ELF-1 (cell line): ENCODE data around the gene IFI44L.

Experiments used
- DNase-seq: peaks from one replicate; pipeline ENCODE4 v3.0.0-alpha.2; 2016; ENCODE audit warnings: low read depth, low spot score

The IFI44L gene

DNA sequence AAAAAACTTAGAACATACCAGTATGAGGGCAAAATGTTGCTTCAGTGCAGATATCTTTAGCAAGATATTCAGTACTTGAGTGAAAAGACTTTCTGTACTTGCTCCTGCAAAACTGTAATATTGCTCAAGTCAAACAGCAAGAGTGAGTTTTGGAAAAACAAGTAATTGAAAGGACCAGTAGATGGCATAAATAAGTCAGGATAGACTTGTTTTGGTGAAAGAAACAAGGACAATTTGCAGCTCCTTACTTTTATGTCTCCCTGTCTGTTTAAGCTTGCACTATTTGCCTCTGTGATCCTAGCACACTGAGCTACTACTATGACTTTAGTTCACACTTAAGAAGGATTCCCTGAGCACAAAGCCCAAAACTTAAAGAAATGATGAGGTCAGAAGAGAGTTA is 68.4 kb downstream of the IFI44L start:
- no peak for DNase-seq

DNA sequence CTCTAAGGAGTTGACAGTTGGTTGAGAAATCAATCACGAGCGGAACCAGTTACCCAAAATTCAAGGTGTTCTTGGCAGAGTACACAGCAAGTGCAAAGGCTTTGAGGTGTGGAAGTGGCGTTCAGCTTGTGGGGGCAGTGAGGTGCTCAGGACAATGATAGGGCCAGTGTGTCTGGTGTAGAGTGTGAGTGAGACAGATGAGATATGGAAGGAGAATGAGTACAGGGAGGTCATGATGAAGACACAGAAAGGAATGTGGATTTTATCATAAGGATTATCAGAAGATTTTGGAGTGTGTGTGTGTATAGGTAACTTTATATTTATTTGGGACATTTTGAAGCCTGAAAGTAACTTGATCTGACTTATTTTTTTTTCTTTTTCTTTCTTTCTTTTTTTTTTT is 70.3 kb downstream of the IFI44L start:
- no peak for DNase-seq

DNA sequence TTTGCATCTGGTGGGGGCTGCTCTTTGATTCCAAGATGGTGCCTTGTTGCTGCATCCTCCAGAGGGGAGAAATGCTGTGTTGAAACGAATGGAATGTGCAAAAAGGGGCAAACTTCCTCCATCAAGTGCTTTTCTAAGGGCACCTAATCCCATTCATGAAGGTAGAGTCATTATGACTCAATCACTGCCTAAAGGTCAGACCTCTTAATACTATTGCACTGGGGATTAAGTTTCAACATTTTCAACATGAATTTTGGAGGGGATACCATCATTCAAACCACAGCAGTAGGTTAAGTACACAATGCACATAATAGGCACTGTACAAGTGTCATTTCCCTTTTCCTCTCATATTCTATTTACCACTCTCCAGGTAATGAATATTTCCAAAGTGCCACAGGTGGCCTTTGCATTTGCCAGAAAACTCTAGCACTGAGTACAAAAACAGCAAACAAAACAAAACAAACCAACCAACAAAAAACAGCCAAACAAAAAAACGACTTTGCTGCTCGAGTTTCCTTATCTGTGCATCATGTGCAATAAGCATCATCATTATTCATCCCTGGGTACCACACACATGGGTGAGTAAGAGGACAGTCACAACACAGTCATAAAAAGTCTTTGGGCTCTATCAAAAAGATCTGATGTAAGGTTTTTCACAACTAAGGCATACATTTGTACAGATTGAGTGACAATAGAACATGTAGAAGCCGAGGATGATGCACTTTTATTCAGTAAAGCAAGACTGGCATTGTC is 71.9 kb downstream of the IFI44L start:
- DNase-seq: no peak
